Measurements from ENCODE around the gene CENPA. TPM values are rescaled to one million over a fixed set of nuclear protein-coding genes. Genes with fewer than 3 reads are reported as not detected.
"Not testable (repeated sequence)": the region's sequence is repeated elsewhere in the genome, so short reads cannot be mapped to it uniquely, and the experiment has no call there.

Gene CENPA
- total and polyA plus RNA-seq, 2 donors, result 4.2 to 25.6 TPM

DNA sequence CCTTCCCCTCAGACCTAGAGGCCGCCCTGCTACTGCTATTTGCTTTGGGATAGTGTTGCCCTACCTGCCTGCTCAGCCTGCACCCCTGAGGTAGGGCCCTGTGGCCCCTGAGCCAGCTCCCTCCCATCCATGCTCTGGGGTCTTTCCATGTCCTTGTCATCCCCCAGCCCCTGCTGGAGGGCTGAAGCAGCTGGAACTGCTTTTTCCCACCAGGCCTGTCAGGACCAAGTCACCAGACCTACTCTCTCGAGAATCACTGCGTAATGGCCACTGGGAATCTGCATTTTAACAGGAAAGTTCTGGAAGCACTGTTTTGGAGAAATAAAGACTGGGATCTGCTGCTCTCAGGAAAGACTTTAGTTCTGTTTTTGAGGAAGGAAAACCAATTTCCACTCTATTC is 42.0 kb upstream of the CENPA start:
- Histone ChIP-seq H3K27ac (ENCODE audit: low read depth in 1 of 2, low read length in 1 of 2) (no peak overlapping the region), H3K4me3 (ENCODE audit: low read length in 2 of 2) (no peak overlapping the region), H3K27me3 (ENCODE audit: control insufficient read depth in 2 of 2, insufficient read depth in 1 of 2, low read length in 1 of 2) (no peaks in the 10 kb centered on the region), H3K4me1 (ENCODE audit: control insufficient read depth in 2 of 2, insufficient read depth in 2 of 2, low read length in 2 of 2) (peaks cover 8 to 15% of the 10 kb centered on the region in 2 donors), H3K9me3 (ENCODE audit: control insufficient read depth in 2 of 2, insufficient read depth in 1 of 2, low read length in 1 of 2) (no peaks in the 10 kb centered on the region), H3K36me3 (ENCODE audit: control insufficient read depth in 2 of 2, insufficient read depth in 2 of 2, low read length in 1 of 2) (no peaks in the 10 kb centered on the region)
- WGBS, result 96% methylated on average over 3 of the region's 3 CpGs
- no peak for DNase-seq (ENCODE audit: low read depth in 6 of 9, low spot score in 9 of 9)

DNA sequence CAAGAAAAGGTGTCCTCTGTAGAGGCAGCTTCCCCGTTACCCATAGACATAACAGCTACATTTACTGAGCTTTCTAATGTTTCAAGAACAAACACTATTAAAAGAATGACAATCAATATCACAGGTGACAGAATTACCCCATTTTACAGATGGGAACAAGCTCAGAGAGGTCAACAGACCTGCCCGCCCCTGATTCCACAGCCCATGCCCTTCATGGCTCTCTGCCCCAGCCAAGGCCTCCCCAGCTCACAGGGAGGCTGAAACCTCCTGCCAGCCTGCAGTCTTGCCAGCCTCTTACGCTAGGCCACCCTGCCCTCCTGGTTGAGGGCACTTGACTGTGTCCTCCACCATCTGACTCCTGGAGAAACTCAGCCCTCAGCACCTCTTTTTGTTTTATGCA is 40.9 kb upstream of the CENPA start:
- H3K36me3 ChIP-seq (ENCODE audit: control insufficient read depth in 2 of 2, insufficient read depth in 2 of 2, low read length in 1 of 2), result no peaks in the 10 kb centered on the region
- WGBS, result 96% methylated on average over 3 of the region's 3 CpGs
- DNase-seq (ENCODE audit: low read depth in 6 of 9, low spot score in 9 of 9), result no peak
- no peaks in the 10 kb centered on the region for H3K9me3 ChIP-seq (ENCODE audit: control insufficient read depth in 2 of 2, insufficient read depth in 1 of 2, low read length in 1 of 2)
- H3K4me3 ChIP-seq (ENCODE audit: low read length in 2 of 2), result no peak overlapping the region
- H3K4me1 ChIP-seq (ENCODE audit: control insufficient read depth in 2 of 2, insufficient read depth in 2 of 2, low read length in 2 of 2), result peaks cover 8 to 15% of the 10 kb centered on the region in 2 donors
- H3K27ac ChIP-seq (ENCODE audit: low read depth in 1 of 2, low read length in 1 of 2), result no peak overlapping the region
- H3K27me3 ChIP-seq (ENCODE audit: control insufficient read depth in 2 of 2, insufficient read depth in 1 of 2, low read length in 1 of 2), result no peaks in the 10 kb centered on the region

DNA sequence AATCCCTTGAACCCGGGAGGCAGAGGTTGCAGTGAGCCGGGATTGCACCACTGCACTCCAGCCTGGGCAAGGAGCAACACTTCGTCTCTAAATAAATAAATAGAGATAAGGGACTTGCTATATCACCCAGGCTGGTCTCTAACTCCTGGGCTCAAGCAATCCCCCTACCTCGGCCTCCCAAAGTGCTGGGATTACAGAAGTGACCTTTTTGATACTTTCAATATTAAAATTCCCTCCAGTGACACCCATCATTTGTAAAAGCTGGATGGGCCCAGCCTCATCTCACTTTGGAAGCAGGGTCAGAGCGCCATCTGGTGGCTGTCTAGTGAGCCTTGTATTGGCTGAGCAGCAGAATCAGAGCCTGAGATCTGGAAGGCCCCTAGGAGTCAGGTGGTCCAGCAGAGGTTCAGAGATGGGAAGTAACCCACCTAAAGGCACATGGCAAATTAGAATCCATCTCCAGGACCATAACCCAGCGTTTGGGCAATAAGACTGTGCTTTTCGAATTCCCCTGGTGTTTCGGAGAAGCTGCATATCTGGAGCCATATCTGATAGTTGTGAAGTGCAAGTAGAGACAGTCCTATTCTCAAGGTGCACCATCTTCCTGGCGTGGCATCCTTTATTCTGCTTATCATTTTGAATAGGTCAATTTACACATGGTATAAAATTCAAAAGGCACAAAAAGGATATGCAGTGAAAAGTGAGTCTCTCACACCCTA is 40.1 kb upstream of the CENPA start:
- H3K9me3 ChIP-seq (ENCODE audit: control insufficient read depth in 2 of 2, insufficient read depth in 1 of 2, low read length in 1 of 2), result no peaks in the 10 kb centered on the region
- WGBS, result 50% methylated on average over 9 of the region's 9 CpGs

DNA sequence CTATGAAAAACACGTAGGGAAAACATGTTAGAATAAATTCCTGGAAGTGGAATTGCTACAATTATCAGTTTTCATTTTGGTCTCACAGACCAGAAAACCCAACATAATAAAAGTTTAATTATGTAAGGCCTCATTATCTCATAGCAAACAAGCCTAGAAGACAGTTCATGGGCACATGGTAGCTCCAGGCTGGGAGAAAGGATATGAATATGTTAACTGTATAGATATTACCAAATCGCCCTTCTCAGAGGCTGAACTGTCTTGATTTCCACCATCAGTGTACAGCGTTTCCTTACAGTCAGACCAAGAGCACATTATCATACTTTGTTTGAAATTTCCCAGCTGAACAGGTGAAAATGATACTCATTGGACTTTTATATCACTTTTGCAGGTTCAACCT is 38.9 kb upstream of the CENPA start:
- no peaks in the 10 kb centered on the region for H3K36me3 ChIP-seq (ENCODE audit: control insufficient read depth in 2 of 2, insufficient read depth in 2 of 2, low read length in 1 of 2)
- no peak overlapping the region for H3K4me3 ChIP-seq (ENCODE audit: low read length in 2 of 2)
- H3K27ac ChIP-seq (ENCODE audit: low read depth in 1 of 2, low read length in 1 of 2), result no peak overlapping the region
- H3K9me3 ChIP-seq (ENCODE audit: control insufficient read depth in 2 of 2, insufficient read depth in 1 of 2, low read length in 1 of 2), result no peaks in the 10 kb centered on the region
- WGBS, result 91% methylated on average over 3 of the region's 3 CpGs
- no peak for DNase-seq (ENCODE audit: low read depth in 6 of 9, low spot score in 9 of 9)
- no peaks in the 10 kb centered on the region for H3K4me1 ChIP-seq (ENCODE audit: control insufficient read depth in 2 of 2, insufficient read depth in 2 of 2, low read length in 2 of 2)
- no peaks in the 10 kb centered on the region for H3K27me3 ChIP-seq (ENCODE audit: control insufficient read depth in 2 of 2, insufficient read depth in 1 of 2, low read length in 1 of 2)

More for the DNA sequence above, 40.1 kb upstream of the CENPA start:
- Histone ChIP-seq H3K4me3 (ENCODE audit: low read length in 2 of 2) (no peak overlapping the region), H3K4me1 (ENCODE audit: control insufficient read depth in 2 of 2, insufficient read depth in 2 of 2, low read length in 2 of 2) (peaks cover 6 to 8% of the 10 kb centered on the region in 2 donors), H3K27me3 (ENCODE audit: control insufficient read depth in 2 of 2, insufficient read depth in 1 of 2, low read length in 1 of 2) (no peaks in the 10 kb centered on the region), H3K27ac (ENCODE audit: low read depth in 1 of 2, low read length in 1 of 2) (no peak overlapping the region), H3K36me3 (ENCODE audit: control insufficient read depth in 2 of 2, insufficient read depth in 2 of 2, low read length in 1 of 2) (no peaks in the 10 kb centered on the region)
- DNase-seq (ENCODE audit: low read depth in 6 of 9, low spot score in 9 of 9), result peak; percentile 49 to 89 (median 78)

DNA sequence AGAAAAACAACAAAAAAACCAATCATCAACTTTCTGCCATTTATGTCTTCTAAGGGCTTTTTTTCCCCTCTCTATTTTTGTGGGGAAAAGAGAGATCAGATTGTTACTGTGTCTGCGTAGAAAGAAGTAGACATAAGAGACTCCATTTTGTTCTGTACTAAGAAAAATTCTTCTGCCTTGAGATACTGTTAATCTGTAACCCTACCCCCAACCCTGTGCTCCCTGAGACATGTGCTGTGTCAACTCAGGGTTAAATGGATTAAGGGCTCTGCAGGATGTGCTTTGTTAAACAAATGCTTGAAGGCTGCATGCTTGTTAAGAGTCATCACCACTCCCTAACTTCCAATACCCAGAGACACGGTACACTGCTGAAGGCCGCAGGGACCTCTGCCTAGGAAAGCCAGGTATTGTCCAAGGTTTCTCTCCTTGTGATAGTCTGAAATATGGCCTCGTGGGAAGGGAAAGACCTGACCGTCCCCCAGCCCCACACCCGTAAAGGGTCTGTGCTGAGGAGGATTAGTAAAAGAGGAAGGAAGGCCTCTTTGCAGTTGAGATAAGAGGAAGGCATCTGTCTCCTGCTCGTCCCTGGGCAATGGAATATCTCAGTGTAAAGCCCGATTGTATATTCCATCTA is 36.0 kb upstream of the CENPA start:
- DNase-seq (ENCODE audit: low read depth in 6 of 9, low spot score in 9 of 9); H3K27me3 ChIP-seq (ENCODE audit: control insufficient read depth in 2 of 2, insufficient read depth in 1 of 2, low read length in 1 of 2); H3K36me3 ChIP-seq (ENCODE audit: control insufficient read depth in 2 of 2, insufficient read depth in 2 of 2, low read length in 1 of 2); H3K4me3 ChIP-seq (ENCODE audit: low read length in 2 of 2); H3K27ac ChIP-seq (ENCODE audit: low read depth in 1 of 2, low read length in 1 of 2); H3K9me3 ChIP-seq (ENCODE audit: control insufficient read depth in 2 of 2, insufficient read depth in 1 of 2, low read length in 1 of 2); H3K4me1 ChIP-seq (ENCODE audit: control insufficient read depth in 2 of 2, insufficient read depth in 2 of 2, low read length in 2 of 2): not testable (repeated sequence)
- WGBS, result 43% methylated on average over 8 of the region's 8 CpGs

DNA sequence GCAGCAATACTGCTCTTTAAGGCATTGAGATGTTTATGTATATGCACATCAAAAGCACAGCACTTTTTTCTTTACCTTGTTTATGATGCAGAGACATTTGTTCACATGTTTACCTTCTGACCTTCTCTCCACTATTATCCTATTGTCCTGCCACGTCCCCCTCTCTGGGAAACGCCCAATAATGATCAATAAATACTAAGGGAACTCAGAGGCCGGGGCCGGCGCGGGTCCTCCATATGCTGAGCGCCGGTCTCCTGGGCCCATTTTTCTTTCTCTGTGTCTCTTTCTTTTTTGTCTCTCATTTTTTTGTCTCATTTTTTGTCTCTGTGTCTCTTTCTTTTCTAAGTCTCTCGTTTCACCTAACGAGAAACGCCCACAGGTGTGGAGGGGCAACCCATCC is 35.4 kb upstream of the CENPA start:
- not testable (repeated sequence) for H3K27ac ChIP-seq (ENCODE audit: low read depth in 1 of 2, low read length in 1 of 2); H3K36me3 ChIP-seq (ENCODE audit: control insufficient read depth in 2 of 2, insufficient read depth in 2 of 2, low read length in 1 of 2); H3K9me3 ChIP-seq (ENCODE audit: control insufficient read depth in 2 of 2, insufficient read depth in 1 of 2, low read length in 1 of 2); H3K4me1 ChIP-seq (ENCODE audit: control insufficient read depth in 2 of 2, insufficient read depth in 2 of 2, low read length in 2 of 2); DNase-seq (ENCODE audit: low read depth in 6 of 9, low spot score in 9 of 9); H3K27me3 ChIP-seq (ENCODE audit: control insufficient read depth in 2 of 2, insufficient read depth in 1 of 2, low read length in 1 of 2); H3K4me3 ChIP-seq (ENCODE audit: low read length in 2 of 2)
- 96% methylated on average over 11 of the region's 11 CpGs for WGBS

DNA sequence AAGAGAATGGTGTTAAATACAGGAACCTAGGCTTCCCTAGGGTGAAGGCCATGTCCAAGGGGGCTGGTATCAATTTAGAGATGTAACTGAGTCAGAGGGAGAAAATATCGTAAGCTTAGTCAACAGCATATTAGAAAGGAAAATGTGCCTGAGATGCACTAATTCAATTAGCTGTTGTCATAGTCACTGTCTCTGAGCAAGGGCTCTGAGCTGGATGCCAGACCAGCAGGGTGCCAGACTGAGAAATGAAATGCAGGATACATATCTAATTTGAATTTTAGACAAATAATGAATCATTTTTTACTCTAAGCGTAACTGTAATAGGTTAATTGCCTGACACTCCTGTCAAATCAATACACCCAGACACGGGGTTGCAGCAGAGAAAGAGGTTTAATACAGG is 33.2 kb upstream of the CENPA start:
- no peak overlapping the region for H3K27ac ChIP-seq (ENCODE audit: low read depth in 1 of 2, low read length in 1 of 2)
- no peaks in the 10 kb centered on the region for H3K36me3 ChIP-seq (ENCODE audit: control insufficient read depth in 2 of 2, insufficient read depth in 2 of 2, low read length in 1 of 2)
- H3K27me3 ChIP-seq (ENCODE audit: control insufficient read depth in 2 of 2, insufficient read depth in 1 of 2, low read length in 1 of 2), result no peaks in the 10 kb centered on the region
- no peaks in the 10 kb centered on the region for H3K9me3 ChIP-seq (ENCODE audit: control insufficient read depth in 2 of 2, insufficient read depth in 1 of 2, low read length in 1 of 2)
- no peaks in the 10 kb centered on the region for H3K4me1 ChIP-seq (ENCODE audit: control insufficient read depth in 2 of 2, insufficient read depth in 2 of 2, low read length in 2 of 2)
- no peak overlapping the region for H3K4me3 ChIP-seq (ENCODE audit: low read length in 2 of 2)
- 96% methylated on average over 3 of the region's 3 CpGs for WGBS
- DNase-seq (ENCODE audit: low read depth in 6 of 9, low spot score in 9 of 9), result no peak

DNA sequence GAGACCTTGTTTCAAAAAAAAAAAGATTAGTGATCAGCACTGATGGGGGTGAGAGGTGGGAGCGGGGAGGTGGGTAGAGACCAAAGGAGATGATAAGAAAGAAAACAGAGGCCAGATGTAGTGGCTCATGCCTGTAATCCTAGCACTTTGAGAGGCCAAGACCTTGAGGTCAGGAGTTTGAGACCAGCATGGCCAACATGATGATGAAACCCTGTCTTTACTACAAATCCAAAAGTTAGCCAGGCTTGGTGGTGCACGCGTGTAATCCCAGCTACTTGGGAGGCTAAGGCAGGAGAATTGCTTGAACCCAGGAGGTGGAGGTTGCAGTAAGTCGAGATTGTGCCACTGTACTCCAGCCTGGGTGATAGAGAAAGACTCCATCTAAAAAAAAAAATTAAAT is 31.3 kb upstream of the CENPA start:
- H3K9me3 ChIP-seq (ENCODE audit: control insufficient read depth in 2 of 2, insufficient read depth in 1 of 2, low read length in 1 of 2), result no peaks in the 10 kb centered on the region
- no peaks in the 10 kb centered on the region for H3K36me3 ChIP-seq (ENCODE audit: control insufficient read depth in 2 of 2, insufficient read depth in 2 of 2, low read length in 1 of 2)
- WGBS, result 97% methylated on average over 4 of the region's 4 CpGs
- DNase-seq (ENCODE audit: low read depth in 6 of 9, low spot score in 9 of 9), result no peak
- no peaks in the 10 kb centered on the region for H3K27me3 ChIP-seq (ENCODE audit: control insufficient read depth in 2 of 2, insufficient read depth in 1 of 2, low read length in 1 of 2)
- H3K4me1 ChIP-seq (ENCODE audit: control insufficient read depth in 2 of 2, insufficient read depth in 2 of 2, low read length in 2 of 2), result no peaks in the 10 kb centered on the region
- H3K4me3 ChIP-seq (ENCODE audit: low read length in 2 of 2), result no peak overlapping the region
- H3K27ac ChIP-seq (ENCODE audit: low read depth in 1 of 2, low read length in 1 of 2), result no peak overlapping the region

DNA sequence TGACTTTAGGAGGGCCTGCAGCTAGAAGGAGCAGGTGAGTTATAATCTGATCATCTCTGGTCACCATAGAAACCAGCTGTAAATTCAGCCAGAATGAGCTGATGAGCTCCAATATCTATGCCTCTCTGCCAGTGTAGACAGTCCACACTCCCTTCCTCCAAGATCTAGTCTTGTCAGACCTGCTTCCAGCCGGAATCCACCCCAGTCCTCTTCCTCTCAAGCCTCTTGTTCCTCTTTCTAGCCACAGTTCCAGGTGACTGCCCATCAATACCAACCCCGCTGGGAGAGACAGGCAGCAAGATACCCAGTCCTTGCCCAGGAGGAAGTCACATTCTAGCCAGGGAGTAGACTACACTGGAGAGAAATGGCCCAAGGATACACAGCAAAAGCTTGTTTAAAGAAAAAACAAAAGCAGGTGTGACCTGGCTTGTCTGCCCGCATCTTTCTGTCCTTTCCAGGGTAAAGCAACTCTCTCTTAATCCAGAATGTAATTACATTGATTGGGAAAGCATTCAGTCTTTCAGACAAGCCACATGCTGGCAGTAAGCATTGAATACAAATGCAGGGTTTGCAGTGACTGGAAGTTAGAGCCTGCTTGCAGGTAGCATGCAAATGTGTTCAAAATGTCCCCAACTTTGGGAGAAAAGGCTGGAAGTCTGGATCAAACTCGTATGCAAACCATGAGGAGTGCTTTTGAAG is 30.7 kb upstream of the CENPA start:
- WGBS, result 74% methylated on average over 4 of the region's 4 CpGs
- H3K36me3 ChIP-seq (ENCODE audit: control insufficient read depth in 2 of 2, insufficient read depth in 2 of 2, low read length in 1 of 2), result no peaks in the 10 kb centered on the region
- H3K27me3 ChIP-seq (ENCODE audit: control insufficient read depth in 2 of 2, insufficient read depth in 1 of 2, low read length in 1 of 2), result no peaks in the 10 kb centered on the region
- no peak for DNase-seq (ENCODE audit: low read depth in 6 of 9, low spot score in 9 of 9)
- no peaks in the 10 kb centered on the region for H3K9me3 ChIP-seq (ENCODE audit: control insufficient read depth in 2 of 2, insufficient read depth in 1 of 2, low read length in 1 of 2)
- H3K4me3 ChIP-seq (ENCODE audit: low read length in 2 of 2), result no peak overlapping the region
- no peak overlapping the region for H3K27ac ChIP-seq (ENCODE audit: low read depth in 1 of 2, low read length in 1 of 2)
- no peaks in the 10 kb centered on the region for H3K4me1 ChIP-seq (ENCODE audit: control insufficient read depth in 2 of 2, insufficient read depth in 2 of 2, low read length in 2 of 2)

All from thymus (tissue), 11 donors.